ENCODE results near the gene LUC7L3.

The LUC7L3 gene

GRCh38 chr17:50719144-50719923, at the start of gene LUC7L3 (continued):
- TF ChIP-seq, protein P1, sequence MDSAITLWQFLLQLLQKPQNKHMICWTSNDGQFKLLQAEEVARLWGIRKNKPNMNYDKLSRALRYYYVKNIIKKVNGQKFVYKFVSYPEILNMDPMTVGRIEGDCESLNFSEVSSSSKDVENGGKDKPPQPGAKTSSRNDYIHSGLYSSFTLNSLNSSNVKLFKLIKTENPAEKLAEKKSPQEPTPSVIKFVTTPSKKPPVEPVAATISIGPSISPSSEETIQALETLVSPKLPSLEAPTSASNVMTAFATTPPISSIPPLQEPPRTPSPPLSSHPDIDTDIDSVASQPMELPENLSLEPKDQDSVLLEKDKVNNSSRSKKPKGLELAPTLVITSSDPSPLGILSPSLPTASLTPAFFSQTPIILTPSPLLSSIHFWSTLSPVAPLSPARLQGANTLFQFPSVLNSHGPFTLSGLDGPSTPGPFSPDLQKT (IDR thresholded peaks at IDR 0.05; ENCODE audit: borderline replicate concordance, low read depth, low read length), result no peak
- 0 out of 2 replicates have a peak, but pooled peaks have one; percentile 36 for TF ChIP-seq ZNF530 (tag by site-specific recombination; IDR thresholded peaks at IDR 0.05; ENCODE audit: low read depth)
- TF ChIP-seq SCRT2 (tag by site-specific recombination; IDR thresholded peaks at IDR 0.05), result no peak
- TF ChIP-seq ZNF776 (tag by site-specific recombination; IDR thresholded peaks at IDR 0.05; ENCODE audit: borderline replicate concordance), result no peak
- TF ChIP-seq ZNF660 (tag by site-specific recombination; IDR thresholded peaks at IDR 0.05), result no peak; the same call in none of the 2 replicates
- no peak for TF ChIP-seq SCRT1 (tag by site-specific recombination; IDR thresholded peaks at IDR 0.05; ENCODE audit: borderline replicate concordance)
- TF ChIP-seq ZNF623 (tag by site-specific recombination; IDR thresholded peaks at IDR 0.05), result no peak; the same call in 1 of the 2 replicates
- TF ChIP-seq ZXDB (tag by site-specific recombination; IDR thresholded peaks at IDR 0.05), result peak; percentile 93
- TF ChIP-seq ZNF311 (tag by site-specific recombination; IDR thresholded peaks at IDR 0.05; ENCODE audit: borderline replicate concordance), result no peak
- no peak for TF ChIP-seq ZNF140 (tag by site-specific recombination; IDR thresholded peaks at IDR 0.05)
- TF ChIP-seq IKZF3 (tag by site-specific recombination; IDR thresholded peaks at IDR 0.05), result no peak
- TF ChIP-seq ZNF518A (tag by site-specific recombination; conservative IDR thresholded peaks at IDR 0.05; ENCODE audit: low read depth), result no peak
- no peak for TF ChIP-seq ZBTB7A (tag by site-specific recombination; IDR thresholded peaks at IDR 0.05; ENCODE audit: low read depth)
- TF ChIP-seq FEZF1 (tag by site-specific recombination; IDR thresholded peaks at IDR 0.05), result no peak
- 0 out of 2 replicates have a peak, but pooled peaks have one; percentile 20 for TF ChIP-seq BCL11A (tag by site-specific recombination; IDR thresholded peaks at IDR 0.05; ENCODE audit: low read depth)
- TF ChIP-seq KLF10 (tag by site-specific recombination; IDR thresholded peaks at IDR 0.05), result peak; percentile 89
- no peak for TF ChIP-seq ZNF133 (tag by site-specific recombination; IDR thresholded peaks at IDR 0.05)
- TF ChIP-seq ZFHX2 (tag by site-specific recombination; conservative IDR thresholded peaks at IDR 0.05), result peak; percentile 88
- TF ChIP-seq, protein P2, sequence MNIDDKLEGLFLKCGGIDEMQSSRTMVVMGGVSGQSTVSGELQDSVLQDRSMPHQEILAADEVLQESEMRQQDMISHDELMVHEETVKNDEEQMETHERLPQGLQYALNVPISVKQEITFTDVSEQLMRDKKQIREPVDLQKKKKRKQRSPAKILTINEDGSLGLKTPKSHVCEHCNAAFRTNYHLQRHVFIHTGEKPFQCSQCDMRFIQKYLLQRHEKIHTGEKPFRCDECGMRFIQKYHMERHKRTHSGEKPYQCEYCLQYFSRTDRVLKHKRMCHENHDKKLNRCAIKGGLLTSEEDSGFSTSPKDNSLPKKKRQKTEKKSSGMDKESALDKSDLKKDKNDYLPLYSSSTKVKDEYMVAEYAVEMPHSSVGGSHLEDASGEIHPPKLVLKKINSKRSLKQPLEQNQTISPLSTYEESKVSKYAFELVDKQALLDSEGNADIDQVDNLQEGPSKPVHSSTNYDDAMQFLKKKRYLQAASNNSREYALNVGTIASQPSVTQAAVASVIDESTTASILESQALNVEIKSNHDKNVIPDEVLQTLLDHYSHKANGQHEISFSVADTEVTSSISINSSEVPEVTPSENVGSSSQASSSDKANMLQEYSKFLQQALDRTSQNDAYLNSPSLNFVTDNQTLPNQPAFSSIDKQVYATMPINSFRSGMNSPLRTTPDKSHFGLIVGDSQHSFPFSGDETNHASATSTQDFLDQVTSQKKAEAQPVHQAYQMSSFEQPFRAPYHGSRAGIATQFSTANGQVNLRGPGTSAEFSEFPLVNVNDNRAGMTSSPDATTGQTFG (tag by site-specific recombination; IDR thresholded peaks at IDR 0.05; ENCODE audit: borderline replicate concordance), result no peak
- TF ChIP-seq EGR2 (tag by site-specific recombination; IDR thresholded peaks at IDR 0.05; ENCODE audit: low read depth), result peak; percentile 77; the same call in 1 of the 2 replicates
- TF ChIP-seq ZNF521 (tag by site-specific recombination; IDR thresholded peaks at IDR 0.05), result no peak
- TF ChIP-seq ZNF549 (tag by site-specific recombination; IDR thresholded peaks at IDR 0.05), result no peak
- TF ChIP-seq, protein P3, sequence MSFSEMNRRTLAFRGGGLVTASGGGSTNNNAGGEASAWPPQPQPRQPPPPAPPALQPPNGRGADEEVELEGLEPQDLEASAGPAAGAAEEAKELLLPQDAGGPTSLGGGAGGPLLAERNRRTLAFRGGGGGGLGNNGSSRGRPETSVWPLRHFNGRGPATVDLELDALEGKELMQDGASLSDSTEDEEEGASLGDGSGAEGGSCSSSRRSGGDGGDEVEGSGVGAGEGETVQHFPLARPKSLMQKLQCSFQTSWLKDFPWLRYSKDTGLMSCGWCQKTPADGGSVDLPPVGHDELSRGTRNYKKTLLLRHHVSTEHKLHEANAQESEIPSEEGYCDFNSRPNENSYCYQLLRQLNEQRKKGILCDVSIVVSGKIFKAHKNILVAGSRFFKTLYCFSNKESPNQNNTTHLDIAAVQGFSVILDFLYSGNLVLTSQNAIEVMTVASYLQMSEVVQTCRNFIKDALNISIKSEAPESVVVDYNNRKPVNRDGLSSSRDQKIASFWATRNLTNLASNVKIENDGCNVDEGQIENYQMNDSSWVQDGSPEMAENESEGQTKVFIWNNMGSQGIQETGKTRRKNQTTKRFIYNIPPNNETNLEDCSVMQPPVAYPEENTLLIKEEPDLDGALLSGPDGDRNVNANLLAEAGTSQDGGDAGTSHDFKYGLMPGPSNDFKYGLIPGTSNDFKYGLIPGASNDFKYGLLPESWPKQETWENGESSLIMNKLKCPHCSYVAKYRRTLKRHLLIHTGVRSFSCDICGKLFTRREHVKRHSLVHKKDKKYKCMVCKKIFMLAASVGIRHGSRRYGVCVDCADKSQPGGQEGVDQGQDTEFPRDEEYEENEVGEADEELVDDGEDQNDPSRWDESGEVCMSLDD (tag by site-specific recombination; IDR thresholded peaks at IDR 0.05), result no peak
- TF ChIP-seq, protein P4, sequence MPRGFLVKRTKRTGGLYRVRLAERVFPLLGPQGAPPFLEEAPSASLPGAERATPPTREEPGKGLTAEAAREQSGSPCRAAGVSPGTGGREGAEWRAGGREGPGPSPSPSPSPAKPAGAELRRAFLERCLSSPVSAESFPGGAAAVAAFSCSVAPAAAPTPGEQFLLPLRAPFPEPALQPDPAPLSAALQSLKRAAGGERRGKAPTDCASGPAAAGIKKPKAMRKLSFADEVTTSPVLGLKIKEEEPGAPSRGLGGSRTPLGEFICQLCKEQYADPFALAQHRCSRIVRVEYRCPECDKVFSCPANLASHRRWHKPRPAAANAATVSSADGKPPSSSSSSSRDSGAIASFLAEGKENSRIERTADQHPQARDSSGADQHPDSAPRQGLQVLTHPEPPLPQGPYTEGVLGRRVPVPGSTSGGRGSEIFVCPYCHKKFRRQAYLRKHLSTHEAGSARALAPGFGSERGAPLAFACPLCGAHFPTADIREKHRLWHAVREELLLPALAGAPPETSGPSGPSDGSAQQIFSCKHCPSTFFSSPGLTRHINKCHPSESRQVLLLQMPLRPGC (tag by site-specific recombination; IDR thresholded peaks at IDR 0.05), result 0 out of 2 replicates have a peak, but pooled peaks have one; percentile 46
- TF ChIP-seq ZNF48 (tag by site-specific recombination; IDR thresholded peaks at IDR 0.05), result no peak
- no peak for TF ChIP-seq ZNF112 (tag by site-specific recombination; IDR thresholded peaks at IDR 0.05)
- 0 out of 2 replicates have a peak, but pooled peaks have one; percentile 75 for TF ChIP-seq ZNF324 (tag by site-specific recombination; IDR thresholded peaks at IDR 0.05)
